GM12878 (cell line): ENCODE measurements around the gene GRAMD1C. TPM values are rescaled to one million over a fixed set of nuclear protein-coding genes. Genes with fewer than 3 reads are reported as not detected.

Experiments used
- CBX3 ChIP-seq: fragments of 200-600 bp; sonication (generic); IDR thresholded peaks from 2 replicates; pipeline ENCODE4 v1.6.1; 2016; ENCODE audit warnings: low read depth, borderline replicate concordance
- CREB1 ChIP-seq: IDR thresholded peaks from 2 replicates; pipeline ENCODE4 v1.6.1; 2012; ENCODE audit warnings: low read depth, mild to moderate bottlenecking, inconsistent platforms
- E2F4 ChIP-seq: IDR thresholded peaks from 2 replicates; pipeline ENCODE4 v1.6.1; 2012; ENCODE audit warnings: low read depth, low read length, improper control_type of control experiment
- EP300 ChIP-seq, 2 experiments: fragments of 150-350 bp in 1 of 2; IDR thresholded peaks; 2 replicates each; pipeline ENCODE4 v1.6.1; 2011 to 2012; ENCODE audit warnings: low read depth in 2 of 2, low read length in 2 of 2, borderline replicate concordance in 1 of 2, improper control_type of control experiment in 1 of 2, inconsistent platforms in 1 of 2; ENCODE audit not compliant: control insufficient read depth in 1 of 2
- LARP7 ChIP-seq: fragments of 450-650 bp; IDR thresholded peaks from 2 replicates; pipeline ENCODE4 v1.6.1; 2017; ENCODE audit warnings: mild to moderate bottlenecking
- NR2C1 ChIP-seq: fragments of 450-650 bp; IDR thresholded peaks from 2 replicates; pipeline ENCODE4 v1.6.1; 2017; ENCODE audit warnings: antibody characterized with exemption, mild to moderate bottlenecking, moderate library complexity
- NR2F1 ChIP-seq: fragments of 450-650 bp; conservative IDR thresholded peaks from 2 replicates; pipeline ENCODE4 v1.6.1; 2017; ENCODE audit warnings: mild to moderate bottlenecking
- POU2F2 ChIP-seq: IDR thresholded peaks from 3 replicates; pipeline ENCODE4 v1.6.1; 2011; ENCODE audit warnings: low read depth, mild to moderate bottlenecking, low read length, borderline replicate concordance
- RAD21 ChIP-seq: IDR thresholded peaks from 2 replicates; pipeline ENCODE4 v1.6.1; 2011; ENCODE audit warnings: mild to moderate bottlenecking, low read depth, low read length, moderate library complexity; ENCODE audit not compliant: insufficient read depth
- TCF12 ChIP-seq: IDR thresholded peaks from 2 replicates; pipeline ENCODE4 v1.6.1; 2011; ENCODE audit warnings: low read depth, mild to moderate bottlenecking, low read length
- ZNF217 ChIP-seq: fragments of 450-650 bp; IDR thresholded peaks from 2 replicates; pipeline ENCODE4 v1.6.1; 2017; ENCODE audit warnings: antibody characterized with exemption, mild to moderate bottlenecking
- ZNF24 ChIP-seq: fragments of 450-650 bp; IDR thresholded peaks from 2 replicates; pipeline ENCODE4 v1.6.1; 2017; ENCODE audit warnings: antibody characterized with exemption, mild to moderate bottlenecking
- polyA plus RNA-seq, 11 experiments: library from polyadenylated mRNA; depleted of rRNA in 4 of 11; unstranded in 6 of 11; stranded (reverse) in 5 of 11; fragments of >200 nt; fragmentation: Nextera tagmentation in 4 of 11; fragmentation: Illumina TruSeq in 1 of 11; extraction: Ambion mirVana in 4 of 11; extraction: Trizol in 1 of 11; gene quantifications; 1 replicate in 1 of 11; 2 replicates in 10 of 11; pipeline versions ENCODE4 v1.2.1 to v1.2.3, GENCODE V29; 2011 to 2016; ENCODE audit warnings: inconsistent platforms in 2 of 11, missing spikeins in 2 of 11, low read depth in 1 of 11
- total RNA-seq, 4 experiments: library from RNA; depleted of rRNA in 3 of 4; stranded (reverse); fragments of >200 nt in 3 of 4; fragmentation: Illumina TruSeq in 1 of 4; extraction: Trizol in 1 of 4; gene quantifications; 2 replicates each; pipeline versions ENCODE4 v1.2.1 to v1.2.3, GENCODE V29; 2013 to 2021
- TF ChIP-seq, protein P1 (sequence below): fragments of 450-650 bp; IDR thresholded peaks from 2 replicates; pipeline ENCODE4 v1.6.1; 2017; ENCODE audit warnings: mild to moderate bottlenecking, moderate library complexity
- TF ChIP-seq, protein P2 (sequence below): fragments of 450-650 bp; IDR thresholded peaks from 2 replicates; pipeline ENCODE4 v1.6.1; 2017; ENCODE audit warnings: mild to moderate bottlenecking, moderate library complexity
- TF ChIP-seq, protein P3 (sequence below): fragments of 450-650 bp; IDR thresholded peaks from 2 replicates; pipeline ENCODE4 v1.6.1; 2014; ENCODE audit warnings: mild to moderate bottlenecking
- TF ChIP-seq, protein P4 (sequence below): IDR thresholded peaks from 2 replicates; pipeline ENCODE4 v1.6.1; 2011; ENCODE audit warnings: mild to moderate bottlenecking, low read depth, low read length, moderate library complexity; ENCODE audit not compliant: insufficient replicate concordance

Gene GRAMD1C
- total and polyA plus RNA-seq, 10 of the 15 experiments (the other 5 are each of a cell fraction or from before 2014, with no cell fraction given), result 3.2 to 9.2 (median 5.5) TPM

DNA sequence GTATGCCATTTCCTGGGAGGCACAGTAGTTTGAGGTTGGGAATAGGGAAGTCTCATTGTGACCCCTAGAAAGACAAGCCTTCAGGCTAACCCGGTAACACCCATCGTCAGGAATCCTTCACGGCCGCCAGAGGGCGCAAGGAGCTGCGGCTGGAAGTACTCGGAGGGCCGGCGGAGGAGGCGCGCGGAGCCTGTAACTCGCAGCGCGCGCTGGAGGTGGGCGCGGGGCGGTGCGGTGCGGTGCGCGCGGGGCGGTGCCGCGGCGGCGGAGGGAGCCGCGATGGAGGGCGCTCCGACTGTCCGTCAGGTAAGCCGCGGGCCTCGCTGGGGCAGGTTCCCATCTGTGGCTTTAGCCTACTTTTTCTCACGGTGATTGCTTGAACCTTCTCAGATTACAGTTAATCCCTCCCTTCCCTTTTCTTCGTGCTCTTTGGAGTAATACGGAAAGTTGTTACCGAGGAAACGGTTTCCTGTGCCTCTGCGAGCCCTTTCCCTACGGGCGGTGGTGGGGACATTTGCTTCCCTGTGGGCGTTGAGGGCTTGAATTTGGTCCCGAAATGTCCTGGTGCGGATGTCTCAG is at the start of gene GRAMD1C (continued):
- TF ChIP-seq, protein P1, sequence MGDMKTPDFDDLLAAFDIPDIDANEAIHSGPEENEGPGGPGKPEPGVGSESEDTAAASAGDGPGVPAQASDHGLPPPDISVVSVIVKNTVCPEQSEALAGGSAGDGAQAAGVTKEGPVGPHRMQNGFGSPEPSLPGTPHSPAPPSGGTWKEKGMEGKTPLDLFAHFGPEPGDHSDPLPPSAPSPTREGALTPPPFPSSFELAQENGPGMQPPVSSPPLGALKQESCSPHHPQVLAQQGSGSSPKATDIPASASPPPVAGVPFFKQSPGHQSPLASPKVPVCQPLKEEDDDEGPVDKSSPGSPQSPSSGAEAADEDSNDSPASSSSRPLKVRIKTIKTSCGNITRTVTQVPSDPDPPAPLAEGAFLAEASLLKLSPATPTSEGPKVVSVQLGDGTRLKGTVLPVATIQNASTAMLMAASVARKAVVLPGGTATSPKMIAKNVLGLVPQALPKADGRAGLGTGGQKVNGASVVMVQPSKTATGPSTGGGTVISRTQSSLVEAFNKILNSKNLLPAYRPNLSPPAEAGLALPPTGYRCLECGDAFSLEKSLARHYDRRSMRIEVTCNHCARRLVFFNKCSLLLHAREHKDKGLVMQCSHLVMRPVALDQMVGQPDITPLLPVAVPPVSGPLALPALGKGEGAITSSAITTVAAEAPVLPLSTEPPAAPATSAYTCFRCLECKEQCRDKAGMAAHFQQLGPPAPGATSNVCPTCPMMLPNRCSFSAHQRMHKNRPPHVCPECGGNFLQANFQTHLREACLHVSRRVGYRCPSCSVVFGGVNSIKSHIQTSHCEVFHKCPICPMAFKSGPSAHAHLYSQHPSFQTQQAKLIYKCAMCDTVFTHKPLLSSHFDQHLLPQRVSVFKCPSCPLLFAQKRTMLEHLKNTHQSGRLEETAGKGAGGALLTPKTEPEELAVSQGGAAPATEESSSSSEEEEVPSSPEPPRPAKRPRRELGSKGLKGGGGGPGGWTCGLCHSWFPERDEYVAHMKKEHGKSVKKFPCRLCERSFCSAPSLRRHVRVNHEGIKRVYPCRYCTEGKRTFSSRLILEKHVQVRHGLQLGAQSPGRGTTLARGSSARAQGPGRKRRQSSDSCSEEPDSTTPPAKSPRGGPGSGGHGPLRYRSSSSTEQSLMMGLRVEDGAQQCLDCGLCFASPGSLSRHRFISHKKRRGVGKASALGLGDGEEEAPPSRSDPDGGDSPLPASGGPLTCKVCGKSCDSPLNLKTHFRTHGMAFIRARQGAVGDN, result peak; percentile 62
- peak; percentile 82; the same call in 1 of the 2 replicates for TF ChIP-seq ZNF217
- peak; percentile 48; the same call in 1 of the 2 replicates for TF ChIP-seq NR2F1
- 0 out of 2 replicates have a peak, but pooled peaks have one; percentile 26 for TF ChIP-seq TCF12
- TF ChIP-seq, protein P2, sequence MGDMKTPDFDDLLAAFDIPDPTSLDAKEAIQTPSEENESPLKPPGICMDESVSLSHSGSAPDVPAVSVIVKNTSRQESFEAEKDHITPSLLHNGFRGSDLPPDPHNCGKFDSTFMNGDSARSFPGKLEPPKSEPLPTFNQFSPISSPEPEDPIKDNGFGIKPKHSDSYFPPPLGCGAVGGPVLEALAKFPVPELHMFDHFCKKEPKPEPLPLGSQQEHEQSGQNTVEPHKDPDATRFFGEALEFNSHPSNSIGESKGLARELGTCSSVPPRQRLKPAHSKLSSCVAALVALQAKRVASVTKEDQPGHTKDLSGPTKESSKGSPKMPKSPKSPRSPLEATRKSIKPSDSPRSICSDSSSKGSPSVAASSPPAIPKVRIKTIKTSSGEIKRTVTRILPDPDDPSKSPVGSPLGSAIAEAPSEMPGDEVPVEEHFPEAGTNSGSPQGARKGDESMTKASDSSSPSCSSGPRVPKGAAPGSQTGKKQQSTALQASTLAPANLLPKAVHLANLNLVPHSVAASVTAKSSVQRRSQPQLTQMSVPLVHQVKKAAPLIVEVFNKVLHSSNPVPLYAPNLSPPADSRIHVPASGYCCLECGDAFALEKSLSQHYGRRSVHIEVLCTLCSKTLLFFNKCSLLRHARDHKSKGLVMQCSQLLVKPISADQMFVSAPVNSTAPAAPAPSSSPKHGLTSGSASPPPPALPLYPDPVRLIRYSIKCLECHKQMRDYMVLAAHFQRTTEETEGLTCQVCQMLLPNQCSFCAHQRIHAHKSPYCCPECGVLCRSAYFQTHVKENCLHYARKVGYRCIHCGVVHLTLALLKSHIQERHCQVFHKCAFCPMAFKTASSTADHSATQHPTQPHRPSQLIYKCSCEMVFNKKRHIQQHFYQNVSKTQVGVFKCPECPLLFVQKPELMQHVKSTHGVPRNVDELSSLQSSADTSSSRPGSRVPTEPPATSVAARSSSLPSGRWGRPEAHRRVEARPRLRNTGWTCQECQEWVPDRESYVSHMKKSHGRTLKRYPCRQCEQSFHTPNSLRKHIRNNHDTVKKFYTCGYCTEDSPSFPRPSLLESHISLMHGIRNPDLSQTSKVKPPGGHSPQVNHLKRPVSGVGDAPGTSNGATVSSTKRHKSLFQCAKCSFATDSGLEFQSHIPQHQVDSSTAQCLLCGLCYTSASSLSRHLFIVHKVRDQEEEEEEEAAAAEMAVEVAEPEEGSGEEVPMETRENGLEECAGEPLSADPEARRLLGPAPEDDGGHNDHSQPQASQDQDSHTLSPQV, result 0 out of 2 replicates have a peak, but pooled peaks have one; percentile 68
- TF ChIP-seq NR2C1, result 0 out of 2 replicates have a peak, but pooled peaks have one; percentile 40
- TF ChIP-seq POU2F2, result peak; percentile 40; the same call in 1 of the 3 replicates
- TF ChIP-seq E2F4, result no peak
- TF ChIP-seq, protein P3, sequence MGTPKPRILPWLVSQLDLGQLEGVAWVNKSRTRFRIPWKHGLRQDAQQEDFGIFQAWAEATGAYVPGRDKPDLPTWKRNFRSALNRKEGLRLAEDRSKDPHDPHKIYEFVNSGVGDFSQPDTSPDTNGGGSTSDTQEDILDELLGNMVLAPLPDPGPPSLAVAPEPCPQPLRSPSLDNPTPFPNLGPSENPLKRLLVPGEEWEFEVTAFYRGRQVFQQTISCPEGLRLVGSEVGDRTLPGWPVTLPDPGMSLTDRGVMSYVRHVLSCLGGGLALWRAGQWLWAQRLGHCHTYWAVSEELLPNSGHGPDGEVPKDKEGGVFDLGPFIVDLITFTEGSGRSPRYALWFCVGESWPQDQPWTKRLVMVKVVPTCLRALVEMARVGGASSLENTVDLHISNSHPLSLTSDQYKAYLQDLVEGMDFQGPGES, result 0 out of 2 replicates have a peak, but pooled peaks have one; percentile 12
- no peak for TF ChIP-seq CBX3
- TF ChIP-seq CREB1, result peak; percentile 55
- peak; percentile 71; the same call in 1 of the 2 replicates for TF ChIP-seq ZNF24
- TF ChIP-seq, protein P4, sequence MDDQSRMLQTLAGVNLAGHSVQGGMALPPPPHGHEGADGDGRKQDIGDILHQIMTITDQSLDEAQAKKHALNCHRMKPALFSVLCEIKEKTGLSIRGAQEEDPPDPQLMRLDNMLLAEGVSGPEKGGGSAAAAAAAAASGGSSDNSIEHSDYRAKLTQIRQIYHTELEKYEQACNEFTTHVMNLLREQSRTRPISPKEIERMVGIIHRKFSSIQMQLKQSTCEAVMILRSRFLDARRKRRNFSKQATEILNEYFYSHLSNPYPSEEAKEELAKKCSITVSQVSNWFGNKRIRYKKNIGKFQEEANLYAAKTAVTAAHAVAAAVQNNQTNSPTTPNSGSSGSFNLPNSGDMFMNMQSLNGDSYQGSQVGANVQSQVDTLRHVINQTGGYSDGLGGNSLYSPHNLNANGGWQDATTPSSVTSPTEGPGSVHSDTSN, result peak; percentile 62
- TF ChIP-seq LARP7, result peak; percentile 97
- TF ChIP-seq RAD21, result peak; percentile 75
- no peak for TF ChIP-seq EP300 (IDR thresholded peaks at IDR 0.05; ENCODE audit: borderline replicate concordance in 1 of 2, control insufficient read depth in 1 of 2, low read depth in 2 of 2, low read length in 2 of 2)
